ENCODE measurements around the gene PALD1. TPM values are rescaled to one million over a fixed set of nuclear protein-coding genes. Genes with fewer than 3 reads are reported as not detected.

Gene PALD1
- total RNA-seq, 6 experiments from 2014 or later: 0.81 to 2.9 (median 1.3) TPM

GRCh38 chr10:70532554-70533188 lies 54.1 kb downstream of the PALD1 start:
- no peaks in the 10 kb centered on the region for H3K4me1 ChIP-seq
- ATAC-seq: no peak
- no peaks in the 10 kb centered on the region for H3K9me3 ChIP-seq
- H3K36me3 ChIP-seq: no peaks in the 10 kb centered on the region
- no peak for DNase-seq
- no peak overlapping the region for H3K4me3 ChIP-seq
- no peaks in the 10 kb centered on the region for H3K27me3 ChIP-seq
- no peak overlapping the region for H3K27ac ChIP-seq
- TF ChIP-seq CTCF (IDR thresholded peaks at IDR 0.05) (no peak), POLR2A (IDR thresholded peaks at IDR 0.05) (no peak)
- intact Hi-C loops (cut with DNase I): no loop called here
- 94% methylated on average over 3 of the region's 17 CpGs for whole genome bisulfite sequencing (ENCODE audit: insufficient coverage, low coverage, low lambda C conversion rate, missing lambda C conversion rate)

- WGBS (ENCODE audit: insufficient coverage, low coverage, low lambda C conversion rate, missing lambda C conversion rate): 76% methylated on average over 2 of the region's 5 CpGs
- intact Hi-C loops (cut with DNase I): no loop called here
These were observed 54.6 kb downstream of the PALD1 start for GRCh38 chr10:70533189-70533558.

GRCh38 chr10:70534281-70534680 lies 55.7 kb downstream of the PALD1 start:
- H3K4me1 ChIP-seq: peaks cover 0 to 7% (median 0%) of the 10 kb centered on the region in 4 donors
- 63% methylated on average over 3 of the region's 10 CpGs for WGBS (ENCODE audit: insufficient coverage, low coverage, low lambda C conversion rate, missing lambda C conversion rate)
- H3K4me3 ChIP-seq: no peak overlapping the region
- TF ChIP-seq POLR2A (IDR thresholded peaks at IDR 0.05): no peak
- no peaks in the 10 kb centered on the region for H3K9me3 ChIP-seq
- no peaks in the 10 kb centered on the region for H3K27me3 ChIP-seq
- intact Hi-C loops (cut with DNase I): no loop called here
- no peak overlapping the region for H3K27ac ChIP-seq
- no peak for DNase-seq
- H3K36me3 ChIP-seq: no peaks in the 10 kb centered on the region
- ATAC-seq: no peak

More at GRCh38 chr10:70533189-70533558, 54.6 kb downstream of the PALD1 start:
- H3K27ac ChIP-seq: no peak overlapping the region
- H3K27me3 ChIP-seq: no peaks in the 10 kb centered on the region
- TF ChIP-seq CTCF (IDR thresholded peaks at IDR 0.05): no peak
- no peak for TF ChIP-seq POLR2A (IDR thresholded peaks at IDR 0.05)
- H3K9me3 ChIP-seq: no peaks in the 10 kb centered on the region
- H3K4me1 ChIP-seq: peaks cover 0 to 5% (median 0%) of the 10 kb centered on the region in 4 donors
- no peaks in the 10 kb centered on the region for H3K36me3 ChIP-seq
- H3K4me3 ChIP-seq: no peak overlapping the region
- DNase-seq: no peak
- ATAC-seq: no peak

GRCh38 chr10:70535001-70535400 lies 56.4 kb downstream of the PALD1 start:
- WGBS (ENCODE audit: insufficient coverage, low coverage, low lambda C conversion rate, missing lambda C conversion rate): no CpG with 5 or more reads among the region's 2 CpGs
- no peaks in the 10 kb centered on the region for H3K9me3 ChIP-seq
- no peaks in the 10 kb centered on the region for H3K27me3 ChIP-seq
- H3K4me1 ChIP-seq: peaks cover 0 to 7% (median 0%) of the 10 kb centered on the region in 4 donors
- no peak overlapping the region for H3K4me3 ChIP-seq
- H3K27ac ChIP-seq: no peak overlapping the region
- intact Hi-C loops (cut with DNase I): loop anchor here (5.0 kb wide), 2 partner anchors 68 to 73 kb away; no protein-coding TSS in a partner anchor
- ATAC-seq (no peak), DNase-seq (no peak)
- TF ChIP-seq POLR2A (IDR thresholded peaks at IDR 0.05) (no peak), CTCF (IDR thresholded peaks at IDR 0.05) (no peak)
- no peaks in the 10 kb centered on the region for H3K36me3 ChIP-seq

GRCh38 chr10:70535451-70535850 lies 56.9 kb downstream of the PALD1 start:
- intact Hi-C loops (cut with DNase I): loop anchor here (5.0 kb wide), 2 partner anchors 68 to 73 kb away; no protein-coding TSS in a partner anchor
- no peaks in the 10 kb centered on the region for H3K36me3 ChIP-seq
- WGBS (ENCODE audit: insufficient coverage, low coverage, low lambda C conversion rate, missing lambda C conversion rate): 53% methylated on average over 3 of the region's 5 CpGs
- no peaks in the 10 kb centered on the region for H3K9me3 ChIP-seq
- no peaks in the 10 kb centered on the region for H3K27me3 ChIP-seq
- ATAC-seq: no peak
- peaks cover 0 to 7% (median 0%) of the 10 kb centered on the region in 4 donors for H3K4me1 ChIP-seq
- H3K27ac ChIP-seq: no peak overlapping the region
- TF ChIP-seq POLR2A (IDR thresholded peaks at IDR 0.05) (no peak), CTCF (IDR thresholded peaks at IDR 0.05) (no peak)
- DNase-seq: no peak
- no peak overlapping the region for H3K4me3 ChIP-seq

Data from right lobe of liver (tissue), 6 donors.